GM12872 (cell line): ENCODE data around the gene NR1D2.

ENCODE experiments used
- TF ChIP-seq, protein P1 (sequence below): IDR thresholded peaks from 3 replicates; pipeline ENCODE4 v1.5.1; 2011; ENCODE audit warnings: low read depth, mild to moderate bottlenecking, low read length, moderate library complexity; ENCODE audit not compliant: insufficient read depth

Gene NR1D2

DNA sequence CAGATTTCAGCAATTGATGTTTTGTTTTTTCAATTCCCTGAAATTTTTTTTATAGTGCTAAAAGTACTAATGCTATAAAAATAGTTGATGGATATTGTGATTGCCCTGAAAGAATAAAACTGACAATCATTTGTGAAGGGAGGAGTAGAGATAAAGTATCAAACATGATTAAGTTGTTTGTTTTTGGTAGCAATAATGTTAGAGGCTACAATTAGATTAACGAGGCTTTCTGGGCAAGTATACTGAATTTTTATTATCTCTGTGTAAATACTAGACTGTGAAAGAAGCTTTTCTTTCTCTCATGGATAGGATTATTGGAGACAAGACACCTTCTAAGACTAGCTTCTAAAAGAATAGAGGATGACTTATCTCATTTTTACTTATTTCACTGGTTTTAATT lies 15.6 kb downstream of the NR1D2 start:
- TF ChIP-seq, protein P1, sequence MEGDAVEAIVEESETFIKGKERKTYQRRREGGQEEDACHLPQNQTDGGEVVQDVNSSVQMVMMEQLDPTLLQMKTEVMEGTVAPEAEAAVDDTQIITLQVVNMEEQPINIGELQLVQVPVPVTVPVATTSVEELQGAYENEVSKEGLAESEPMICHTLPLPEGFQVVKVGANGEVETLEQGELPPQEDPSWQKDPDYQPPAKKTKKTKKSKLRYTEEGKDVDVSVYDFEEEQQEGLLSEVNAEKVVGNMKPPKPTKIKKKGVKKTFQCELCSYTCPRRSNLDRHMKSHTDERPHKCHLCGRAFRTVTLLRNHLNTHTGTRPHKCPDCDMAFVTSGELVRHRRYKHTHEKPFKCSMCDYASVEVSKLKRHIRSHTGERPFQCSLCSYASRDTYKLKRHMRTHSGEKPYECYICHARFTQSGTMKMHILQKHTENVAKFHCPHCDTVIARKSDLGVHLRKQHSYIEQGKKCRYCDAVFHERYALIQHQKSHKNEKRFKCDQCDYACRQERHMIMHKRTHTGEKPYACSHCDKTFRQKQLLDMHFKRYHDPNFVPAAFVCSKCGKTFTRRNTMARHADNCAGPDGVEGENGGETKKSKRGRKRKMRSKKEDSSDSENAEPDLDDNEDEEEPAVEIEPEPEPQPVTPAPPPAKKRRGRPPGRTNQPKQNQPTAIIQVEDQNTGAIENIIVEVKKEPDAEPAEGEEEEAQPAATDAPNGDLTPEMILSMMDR: no peak

DNA sequence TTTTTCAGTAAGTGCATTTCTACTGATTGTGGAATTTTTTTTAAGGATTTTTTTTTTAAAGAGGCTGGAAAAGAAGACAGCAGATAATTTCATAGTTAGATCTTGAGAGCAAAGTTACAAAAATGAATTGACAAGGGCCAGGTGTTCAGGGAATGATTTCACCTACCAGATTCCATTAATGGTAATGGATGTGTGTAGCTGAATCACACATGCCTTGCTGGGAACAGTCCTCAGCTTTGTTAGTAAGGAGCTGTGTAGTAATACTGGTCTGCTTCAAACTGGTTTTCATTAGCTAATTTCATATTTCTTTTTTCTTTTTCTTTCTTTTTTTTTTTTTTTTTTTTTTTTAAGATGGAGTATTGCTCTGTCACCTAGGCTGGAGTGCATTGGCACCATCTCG lies 16.0 kb downstream of the NR1D2 start:
- TF ChIP-seq, protein P1: no peak

DNA sequence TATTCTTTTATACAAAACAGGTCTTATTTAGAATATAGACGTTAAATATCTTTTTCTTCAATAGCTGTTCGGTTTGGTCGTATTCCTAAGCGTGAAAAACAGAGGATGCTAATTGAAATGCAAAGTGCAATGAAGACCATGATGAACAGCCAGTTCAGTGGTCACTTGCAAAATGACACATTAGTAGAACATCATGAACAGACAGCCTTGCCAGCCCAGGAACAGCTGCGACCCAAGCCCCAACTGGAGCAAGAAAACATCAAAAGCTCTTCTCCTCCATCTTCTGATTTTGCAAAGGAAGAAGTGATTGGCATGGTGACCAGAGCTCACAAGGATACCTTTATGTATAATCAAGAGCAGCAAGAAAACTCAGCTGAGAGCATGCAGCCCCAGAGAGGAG lies 16.8 kb downstream of the NR1D2 start:
- TF ChIP-seq, protein P1: no peak

DNA sequence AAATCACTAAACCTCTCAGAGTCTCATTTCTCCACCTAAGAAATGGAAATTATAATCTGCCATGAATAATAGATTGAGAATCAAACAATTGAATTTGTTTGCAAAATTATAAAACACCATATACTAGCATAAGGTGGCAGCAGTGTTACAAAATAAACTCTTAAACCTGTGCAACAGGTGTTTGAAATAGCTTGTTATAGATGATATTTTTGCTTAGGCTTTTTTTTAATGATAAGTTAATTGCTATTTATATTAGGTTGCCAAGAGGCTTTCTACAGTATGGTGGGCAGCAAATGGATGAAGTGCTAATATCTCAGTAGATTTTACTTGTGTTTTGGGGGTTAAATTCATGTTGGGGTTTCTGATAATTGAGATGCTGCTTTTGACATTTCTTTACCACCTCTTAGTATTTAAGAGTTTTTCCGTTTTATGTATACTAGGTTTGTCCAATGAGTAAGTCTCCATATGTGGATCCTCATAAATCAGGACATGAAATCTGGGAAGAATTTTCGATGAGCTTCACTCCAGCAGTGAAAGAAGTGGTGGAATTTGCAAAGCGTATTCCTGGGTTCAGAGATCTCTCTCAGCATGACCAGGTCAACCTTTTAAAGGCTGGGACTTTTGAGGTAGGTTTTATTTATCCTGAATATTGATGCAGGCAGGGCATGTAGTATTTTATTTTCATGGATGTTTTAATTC lies 19.6 kb downstream of the NR1D2 start:
- TF ChIP-seq, protein P1: no peak

DNA sequence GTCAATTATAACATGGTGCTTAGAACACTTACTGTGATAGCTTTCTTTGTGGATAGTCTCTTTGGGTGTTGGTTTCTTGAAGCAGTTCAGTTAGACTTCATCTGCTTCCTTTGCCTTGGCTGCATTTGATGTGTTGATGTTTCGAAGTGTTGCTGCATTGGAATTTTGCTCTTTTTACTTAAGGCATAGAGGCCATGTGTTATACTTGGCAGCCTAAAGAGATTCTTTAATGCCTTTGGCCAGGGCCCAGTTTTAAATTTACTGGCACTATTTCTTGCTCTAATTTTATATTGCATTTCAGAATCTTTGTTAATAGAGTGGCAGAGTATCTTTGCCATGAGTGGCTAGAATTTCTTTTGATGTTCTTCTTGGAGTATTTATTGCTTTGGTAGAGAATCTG lies 21.2 kb downstream of the NR1D2 start:
- TF ChIP-seq, protein P1: no peak

GRCh38 chr3:23968463-23969184 lies 23.5 kb downstream of the NR1D2 start:
- TF ChIP-seq, protein P1: no peak

DNA sequence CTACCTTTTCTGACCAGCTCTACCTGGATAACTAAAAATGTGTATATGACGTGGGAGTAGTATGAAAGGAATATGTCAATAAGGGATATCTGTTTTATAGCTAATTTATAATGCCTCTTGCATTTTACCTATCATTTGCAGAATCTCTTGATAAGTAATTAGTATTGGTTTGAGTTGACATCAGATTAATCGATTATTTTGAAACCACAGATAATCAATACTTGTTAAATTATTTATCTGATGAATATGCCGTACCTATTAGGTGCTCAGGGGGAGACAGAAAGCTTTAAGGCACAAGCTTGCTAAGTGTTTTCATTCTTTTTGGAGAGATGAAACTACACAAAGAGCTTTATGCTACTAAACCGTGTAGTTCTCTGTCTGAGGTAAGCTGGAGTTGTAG lies 24.3 kb downstream of the NR1D2 start:
- TF ChIP-seq, protein P1: no peak
